Amygdala (tissue), 56 donors: ENCODE results near the gene SRRM3.
"Not testable (repeated sequence)": the region's sequence is repeated elsewhere in the genome, so short reads cannot be mapped to it uniquely, and the experiment has no call there.

ENCODE experiments used
- DNase-seq, 56 donors: peaks; one replicate each; lab custom pipeline; 2025; lab: John Stamatoyannopoulos, UW

Gene SRRM3

GRCh38 chr7:76260171-76260703 lies 58.5 kb downstream of the SRRM3 start:
- peak in 3 of 56 donors; percentile 7 to 78 (median 42) for DNase-seq

GRCh38 chr7:76261329-76261728 lies 59.6 kb downstream of the SRRM3 start:
- DNase-seq = no peak

- no peak for DNase-seq
These were observed 60.2 kb downstream of the SRRM3 start for GRCh38 chr7:76261931-76262330.

- peak in 37 of 56 donors; percentile 3 to 60 (median 26) for DNase-seq
These were observed 61.1 kb downstream of the SRRM3 start for GRCh38 chr7:76262683-76263402.

- no peak for DNase-seq
These were observed 63.6 kb downstream of the SRRM3 start for GRCh38 chr7:76265299-76265698.

- no peak for DNase-seq
These were observed 65.6 kb downstream of the SRRM3 start for GRCh38 chr7:76267107-76267893.

- no peak for DNase-seq
These were observed 66.1 kb downstream of the SRRM3 start for GRCh38 chr7:76267894-76268183.

GRCh38 chr7:76268376-76268775 lies 66.7 kb downstream of the SRRM3 start:
- no peak for DNase-seq

- peak in 6 of 56 donors; percentile 7 to 16 (median 12) for DNase-seq
These were observed 68.2 kb downstream of the SRRM3 start for GRCh38 chr7:76269895-76270294.

- DNase-seq = not testable (repeated sequence)
These were observed 69.7 kb downstream of the SRRM3 start for GRCh38 chr7:76271384-76271783.

GRCh38 chr7:76272142-76272541 lies 70.4 kb downstream of the SRRM3 start:
- no peak for DNase-seq

- DNase-seq = no peak
These were observed 71.3 kb downstream of the SRRM3 start for GRCh38 chr7:76272851-76273497.

GRCh38 chr7:76273503-76273902 lies 71.8 kb downstream of the SRRM3 start:
- no peak for DNase-seq

- DNase-seq = no peak
These were observed 76.8 kb downstream of the SRRM3 start for GRCh38 chr7:76278540-76278939.

- peak in 1 of 56 donors; percentile 32 for DNase-seq
These were observed 78.7 kb downstream of the SRRM3 start for GRCh38 chr7:76280408-76280807.

- DNase-seq = no peak
These were observed 79.5 kb downstream of the SRRM3 start for GRCh38 chr7:76281006-76281705.

GRCh38 chr7:76281706-76282343 lies 80.1 kb downstream of the SRRM3 start:
- DNase-seq = no peak

GRCh38 chr7:76282344-76283253 lies 80.9 kb downstream of the SRRM3 start:
- no peak for DNase-seq
